Neuron (in vitro differentiated cells): ENCODE measurements around the gene TERT.
"Not testable (repeated sequence)": the region's sequence is repeated elsewhere in the genome, so short reads cannot be mapped to it uniquely, and the experiment has no call there.

Source experiments
- H2AFZ ChIP-seq: one replicate; pipeline ENCODE4 v1.6.1; 2013; ENCODE audit warnings: low read depth, mild to moderate bottlenecking, inconsistent platforms, low read length, moderate library complexity
- H3K27me3 ChIP-seq: one replicate; pipeline ENCODE4 v1.6.1; 2013; ENCODE audit warnings: low read length; ENCODE audit not compliant: insufficient read depth
- H3K36me3 ChIP-seq: one replicate; pipeline ENCODE4 v1.6.1; 2013; ENCODE audit warnings: low read length; ENCODE audit not compliant: insufficient read depth
- H3K4me1 ChIP-seq: one replicate; pipeline ENCODE4 v1.6.1; 2013; ENCODE audit warnings: low read length; ENCODE audit not compliant: insufficient read depth
- H3K4me3 ChIP-seq: 2 replicates; pipeline ENCODE4 v1.5.1; 2013; ENCODE audit warnings: mild to moderate bottlenecking, low read length, moderate library complexity
- H3K9me3 ChIP-seq: one replicate; pipeline ENCODE4 v1.6.1; 2013; ENCODE audit warnings: low read length

TERT gene

GRCh38 chr5:1336106-1336561 lies 41.3 kb upstream of the TERT start:
- Histone ChIP-seq H3K36me3 (peaks cover 78% of the 10 kb centered on the region), H3K4me1 (no peaks in the 10 kb centered on the region), H2AFZ (no peak overlapping the region), H3K4me3 (no peak overlapping the region), H3K27me3 (no peaks in the 10 kb centered on the region), H3K9me3 (no peaks in the 10 kb centered on the region)

DNA sequence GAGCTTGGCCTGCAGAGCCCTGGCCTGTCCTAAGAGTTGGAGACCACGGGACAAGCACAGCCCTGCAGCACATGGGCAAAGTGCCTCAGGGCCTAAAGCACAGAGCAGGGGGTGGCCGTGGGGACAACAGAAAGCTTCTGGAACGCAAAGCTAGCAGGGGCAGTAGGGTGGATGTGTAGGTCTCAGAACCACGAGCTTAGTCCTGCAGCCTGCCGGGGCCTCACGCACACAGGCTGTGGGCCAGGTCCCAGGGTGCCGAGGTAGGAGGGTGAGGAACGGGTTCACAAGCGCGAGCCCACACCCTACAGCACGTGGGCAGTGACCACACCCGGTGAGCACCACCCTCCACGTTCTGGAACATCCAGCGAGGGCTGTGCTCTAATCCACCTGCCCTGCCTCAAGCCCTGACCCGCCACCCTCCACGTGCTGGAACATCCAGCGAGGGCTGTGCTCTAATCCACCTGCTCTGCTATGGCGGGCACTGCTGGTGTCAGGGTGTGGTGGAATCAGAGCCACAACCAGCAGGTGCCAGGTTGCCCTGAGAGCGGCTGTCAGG lies 40.8 kb upstream of the TERT start:
- no peaks in the 10 kb centered on the region for H3K4me1 ChIP-seq
- no peak overlapping the region for H3K4me3 ChIP-seq
- no peaks in the 10 kb centered on the region for H3K9me3 ChIP-seq
- no peak overlapping the region for H2AFZ ChIP-seq
- peaks cover 78% of the 10 kb centered on the region for H3K36me3 ChIP-seq
- no peaks in the 10 kb centered on the region for H3K27me3 ChIP-seq

DNA sequence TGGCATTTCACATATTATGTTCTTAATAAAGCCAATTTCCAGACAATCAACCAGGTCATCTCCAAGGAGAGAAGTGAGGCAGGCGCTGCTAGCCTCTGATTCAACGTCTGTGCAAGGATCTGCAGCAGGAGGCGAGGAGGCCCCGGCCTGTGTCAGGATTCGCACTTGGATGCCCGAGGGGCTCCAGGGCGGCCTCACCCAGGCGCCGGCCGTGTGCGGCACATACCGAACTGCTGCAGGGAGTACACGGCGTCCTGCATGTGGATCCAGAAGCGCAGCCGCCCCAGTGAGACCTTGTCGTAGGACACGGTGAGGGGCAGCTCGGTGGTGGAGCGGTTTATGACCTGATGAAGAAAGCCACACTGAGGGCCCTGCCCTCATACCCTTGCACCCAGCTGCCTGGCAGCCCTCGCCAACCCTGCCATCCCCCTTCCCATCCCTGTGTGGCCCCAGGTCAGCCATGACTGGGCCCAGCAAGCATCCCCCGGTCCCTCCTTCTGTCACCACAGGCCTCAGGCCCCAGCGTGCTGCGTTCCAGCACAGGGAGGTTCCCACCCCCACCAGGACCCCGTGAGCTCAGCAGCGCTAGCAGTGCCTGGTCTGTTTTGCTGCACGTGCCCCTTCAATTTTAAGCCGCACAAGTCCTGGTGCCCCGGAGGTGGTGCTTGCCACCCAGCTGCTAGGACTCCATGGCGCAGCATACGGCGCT lies 40.1 kb upstream of the TERT start:
- H3K36me3 ChIP-seq, result peaks cover 77% of the 10 kb centered on the region
- no peak overlapping the region for H2AFZ ChIP-seq
- no peaks in the 10 kb centered on the region for H3K4me1 ChIP-seq
- no peak overlapping the region for H3K4me3 ChIP-seq
- no peaks in the 10 kb centered on the region for H3K27me3 ChIP-seq
- no peaks in the 10 kb centered on the region for H3K9me3 ChIP-seq

GRCh38 chr5:1333986-1334385 lies 39.1 kb upstream of the TERT start:
- Histone ChIP-seq H3K4me3 (no peak overlapping the region), H3K27me3 (no peaks in the 10 kb centered on the region), H3K36me3 (peaks cover 75% of the 10 kb centered on the region), H2AFZ (no peak overlapping the region), H3K9me3 (no peaks in the 10 kb centered on the region), H3K4me1 (no peaks in the 10 kb centered on the region)

- H2AFZ ChIP-seq, H3K4me1 ChIP-seq, H3K4me3 ChIP-seq, H3K27me3 ChIP-seq, H3K9me3 ChIP-seq: not testable (repeated sequence)
- peaks cover 68% of the 10 kb centered on the region for H3K36me3 ChIP-seq
These were observed 38.4 kb upstream of the TERT start for GRCh38 chr5:1333286-1333685.

GRCh38 chr5:1332461-1333001 lies 37.7 kb upstream of the TERT start:
- no peaks in the 10 kb centered on the region for H3K27me3 ChIP-seq
- H3K4me3 ChIP-seq, result no peak overlapping the region
- no peaks in the 10 kb centered on the region for H3K4me1 ChIP-seq
- H3K9me3 ChIP-seq, result no peaks in the 10 kb centered on the region
- no peak overlapping the region for H2AFZ ChIP-seq
- H3K36me3 ChIP-seq, result peaks cover 61% of the 10 kb centered on the region

DNA sequence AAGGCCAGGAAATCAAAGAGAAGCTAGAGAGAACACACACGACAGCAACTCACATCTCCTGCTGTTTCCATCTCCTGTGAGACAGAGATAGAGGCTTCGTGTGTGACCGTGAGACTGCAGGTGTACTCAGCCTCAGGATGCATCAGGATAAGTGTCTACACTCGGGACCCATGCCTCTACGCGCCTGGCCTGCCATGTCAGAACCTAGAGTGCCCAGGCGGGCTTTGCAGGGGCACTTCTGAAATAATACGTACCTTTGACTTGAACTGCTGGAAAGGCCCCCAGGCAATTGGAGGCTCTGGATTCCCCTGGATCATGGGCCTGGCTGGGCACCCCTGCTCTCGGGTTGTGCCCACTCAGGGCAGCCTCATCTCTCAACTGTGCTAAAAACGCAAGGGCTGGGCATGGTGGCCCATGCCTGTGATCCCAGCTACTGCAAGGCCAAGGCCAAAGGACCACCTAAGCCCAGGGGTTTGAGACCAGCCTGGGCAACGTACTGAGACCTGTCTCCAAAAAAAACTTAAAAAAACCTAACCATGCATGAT lies 37.1 kb upstream of the TERT start:
- Histone ChIP-seq H3K27me3 (no peaks in the 10 kb centered on the region), H3K4me1 (no peaks in the 10 kb centered on the region), H3K36me3 (peaks cover 55% of the 10 kb centered on the region), H3K9me3 (no peaks in the 10 kb centered on the region), H2AFZ (no peak overlapping the region), H3K4me3 (no peak overlapping the region)

DNA sequence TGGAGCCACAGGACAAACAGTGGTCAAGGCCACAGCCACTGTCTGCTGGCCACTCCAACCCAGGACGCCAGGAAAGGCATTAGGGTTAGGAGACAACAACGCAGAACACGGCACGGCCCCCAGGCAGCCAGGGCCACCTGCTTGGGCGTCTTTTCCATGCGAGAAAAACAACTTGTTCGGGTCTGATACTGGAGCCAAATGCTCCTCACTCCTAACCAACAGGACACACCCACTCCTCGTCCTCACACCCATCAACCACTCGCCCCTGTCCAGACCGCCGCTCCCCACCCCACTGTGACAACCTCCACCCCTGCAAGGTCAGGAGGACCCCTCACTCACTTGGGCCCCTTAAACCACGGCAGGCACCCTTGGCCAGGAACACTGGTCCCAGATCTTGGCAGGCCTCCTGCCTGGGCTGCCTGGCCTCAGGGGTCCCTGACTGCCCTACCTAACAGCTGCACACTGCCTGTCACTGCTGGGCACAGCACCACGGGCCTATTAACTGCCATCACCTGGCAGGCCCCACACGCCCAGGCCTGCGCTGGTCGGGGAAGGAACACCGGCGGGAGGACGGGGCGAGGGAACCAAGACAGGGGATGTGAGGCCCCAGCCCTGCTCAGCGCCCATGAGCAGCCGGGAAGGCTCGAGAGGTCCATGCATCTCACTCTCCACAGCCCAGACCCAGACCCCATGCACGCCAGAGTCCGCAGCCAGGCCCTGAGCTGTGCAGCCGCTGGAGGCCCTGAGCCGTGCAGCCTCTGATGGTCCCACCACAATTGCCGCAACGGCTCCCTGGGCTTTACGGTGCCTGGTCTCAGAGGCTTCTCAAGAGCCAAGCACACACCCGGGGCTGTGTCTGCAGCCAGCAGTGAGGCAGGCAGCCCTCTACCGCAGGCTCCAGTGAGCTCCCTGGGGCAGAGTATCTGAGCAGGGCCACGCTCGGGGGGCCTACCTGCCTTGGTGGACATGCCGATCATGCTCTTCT lies 36.3 kb upstream of the TERT start:
- Histone ChIP-seq H3K27me3 (no peaks in the 10 kb centered on the region), H3K9me3 (no peaks in the 10 kb centered on the region), H3K4me3 (no peak overlapping the region), H3K4me1 (no peaks in the 10 kb centered on the region), H2AFZ (no peak overlapping the region), H3K36me3 (peaks cover 51% of the 10 kb centered on the region)

DNA sequence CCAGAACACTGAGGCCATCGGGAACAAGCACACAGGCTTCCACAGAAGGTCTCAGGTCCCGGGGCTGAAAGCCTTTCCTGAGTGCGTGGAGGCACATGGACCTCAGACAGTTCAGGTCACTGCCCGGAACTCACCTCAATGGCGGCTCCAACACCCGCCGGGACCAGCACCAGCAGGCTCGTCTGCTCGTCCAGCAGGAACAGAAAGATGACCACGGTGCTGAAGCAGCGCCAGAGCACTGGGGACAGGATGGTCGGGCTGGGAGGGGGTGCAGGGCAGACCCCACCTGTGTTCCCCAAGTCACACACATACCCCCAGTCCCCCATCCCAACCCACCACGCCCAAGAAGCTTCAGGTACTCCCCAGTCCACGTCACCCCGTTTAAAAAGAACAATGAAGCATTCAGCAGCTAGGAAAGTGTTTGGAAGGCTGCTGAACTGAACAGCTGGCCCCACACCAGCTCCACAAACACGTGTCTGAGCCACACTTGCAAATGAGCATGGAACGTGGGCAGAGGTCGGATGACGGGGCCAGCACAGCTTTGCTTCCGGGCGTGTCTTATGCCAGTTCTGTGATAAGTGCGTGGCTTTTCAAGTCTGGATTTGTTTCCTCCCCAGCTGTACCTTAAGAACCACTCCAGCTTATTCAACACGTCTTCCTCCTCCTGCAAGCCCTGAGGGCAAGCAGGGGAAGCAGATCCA lies 35.4 kb upstream of the TERT start:
- H3K27me3 ChIP-seq, result no peaks in the 10 kb centered on the region
- H3K36me3 ChIP-seq, result peaks cover 53% of the 10 kb centered on the region
- no peak overlapping the region for H3K4me3 ChIP-seq
- H3K9me3 ChIP-seq, result no peaks in the 10 kb centered on the region
- no peaks in the 10 kb centered on the region for H3K4me1 ChIP-seq
- H2AFZ ChIP-seq, result no peak overlapping the region

DNA sequence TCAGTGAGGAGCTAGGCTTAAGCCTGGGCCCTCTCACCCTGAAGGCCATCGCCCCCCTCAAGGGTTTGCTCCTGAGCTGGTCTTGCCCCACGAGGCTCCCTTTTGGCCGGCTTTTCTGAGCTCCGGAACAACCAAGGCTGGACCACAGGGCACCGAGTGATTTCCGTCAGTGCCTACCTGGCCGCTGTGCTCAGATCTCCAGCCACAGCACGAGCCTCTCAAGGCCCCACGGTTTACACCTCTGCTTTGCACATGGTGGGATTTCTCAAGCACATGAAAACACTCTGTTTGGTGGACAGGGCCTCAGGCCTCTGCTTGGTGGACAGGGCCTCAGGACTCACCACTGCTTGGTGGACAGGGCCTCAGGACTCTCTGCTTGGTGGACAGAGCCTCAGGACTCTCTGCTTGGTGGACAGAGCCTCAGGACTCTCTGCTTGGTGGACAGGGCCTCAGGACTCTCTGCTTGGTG lies 34.3 kb upstream of the TERT start:
- H3K4me3 ChIP-seq, result no peak overlapping the region
- no peak overlapping the region for H2AFZ ChIP-seq
- no peaks in the 10 kb centered on the region for H3K4me1 ChIP-seq
- peaks cover 54% of the 10 kb centered on the region for H3K36me3 ChIP-seq
- no peaks in the 10 kb centered on the region for H3K9me3 ChIP-seq
- no peaks in the 10 kb centered on the region for H3K27me3 ChIP-seq

DNA sequence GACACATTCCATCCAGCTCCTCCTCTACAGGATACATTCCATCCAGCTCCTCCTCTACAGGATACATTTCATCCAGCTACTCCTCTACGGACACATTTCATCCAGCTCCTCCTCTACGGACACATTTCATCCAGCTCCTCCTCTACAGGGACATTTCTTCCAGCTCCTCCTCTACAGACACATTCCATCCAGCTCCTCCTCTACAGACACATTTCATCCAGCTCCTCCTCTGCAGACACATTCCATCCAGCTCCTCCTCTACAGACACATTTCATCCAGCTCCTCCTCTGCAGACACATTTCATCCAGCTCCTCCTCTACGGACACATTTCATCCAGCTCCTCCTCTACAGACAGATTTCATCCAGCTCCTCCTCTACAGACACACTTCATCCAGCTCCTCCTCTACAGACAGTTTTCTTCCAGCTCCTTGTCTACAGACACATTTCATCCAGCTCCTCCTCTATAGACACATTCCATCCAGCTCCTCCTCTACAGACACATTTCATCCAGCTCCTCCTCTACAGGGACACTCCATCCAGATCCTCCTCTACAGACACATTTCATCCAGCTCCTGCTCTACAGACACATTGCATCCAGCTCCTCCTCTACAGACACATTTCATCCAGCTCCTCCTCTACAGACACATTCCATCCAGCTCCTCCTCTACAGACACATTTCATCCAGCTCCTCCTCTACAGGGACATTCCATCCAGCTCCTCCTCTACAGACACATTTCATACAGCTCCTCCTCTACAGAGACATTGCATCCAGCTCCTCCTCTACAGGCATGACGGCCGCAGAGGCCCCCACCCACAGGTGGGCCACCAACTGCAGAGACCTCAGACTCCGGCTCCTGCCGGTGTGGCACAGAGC lies 33.6 kb upstream of the TERT start:
- peaks cover 53% of the 10 kb centered on the region for H3K36me3 ChIP-seq
- H3K4me1 ChIP-seq, H2AFZ ChIP-seq, H3K27me3 ChIP-seq, H3K9me3 ChIP-seq, H3K4me3 ChIP-seq: not testable (repeated sequence)
